HG03039 (cell line): ENCODE data around the gene PHTF1.

Experiments
- ATAC-seq: cut with Tn5 transposase; IDR thresholded peaks from one replicate; pipeline ENCODE4 v1.9.1; 2021; ENCODE audit warnings: mild to moderate bottlenecking, moderate library complexity; ENCODE audit not compliant: unreplicated experiment

Gene PHTF1

DNA sequence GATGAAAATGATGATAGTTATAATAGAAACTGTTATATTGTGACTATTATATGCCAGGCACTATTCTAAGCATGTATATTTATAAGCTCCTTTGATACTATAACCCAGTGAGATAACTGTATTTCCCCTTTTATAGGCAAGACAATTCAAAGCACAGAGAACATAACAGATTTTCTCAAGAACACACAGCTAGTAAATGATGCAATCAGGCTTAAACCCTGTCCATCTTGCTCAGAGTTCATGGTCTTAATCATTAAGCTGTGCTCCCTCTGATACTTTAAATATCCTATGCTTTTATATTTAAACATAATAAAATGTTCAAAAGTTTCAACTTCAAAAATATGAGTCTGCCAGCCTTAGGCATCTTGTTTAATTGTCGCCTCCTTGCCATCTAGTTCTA lies 88.6 kb downstream of the PHTF1 start:
- ATAC-seq = no peak

DNA sequence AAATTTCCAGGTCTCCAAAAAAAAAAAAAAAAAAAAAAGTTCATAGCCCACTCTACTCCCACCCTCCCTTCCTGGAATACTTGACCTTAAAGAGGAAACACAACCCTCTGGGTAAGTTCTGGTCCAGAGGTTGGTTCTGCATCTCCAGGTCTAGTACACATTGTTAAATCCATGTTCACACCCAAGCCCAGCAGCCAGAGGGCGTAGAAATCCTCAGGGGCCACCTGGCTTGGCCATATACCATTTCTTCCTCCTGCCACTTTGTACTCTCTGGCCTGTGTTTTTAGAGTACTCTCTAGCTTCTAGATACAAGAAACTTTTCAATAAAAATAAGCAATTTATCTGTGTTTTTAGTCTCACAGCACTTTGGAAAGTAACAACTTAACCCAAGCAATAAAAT lies 89.3 kb downstream of the PHTF1 start:
- ATAC-seq = no peak

DNA sequence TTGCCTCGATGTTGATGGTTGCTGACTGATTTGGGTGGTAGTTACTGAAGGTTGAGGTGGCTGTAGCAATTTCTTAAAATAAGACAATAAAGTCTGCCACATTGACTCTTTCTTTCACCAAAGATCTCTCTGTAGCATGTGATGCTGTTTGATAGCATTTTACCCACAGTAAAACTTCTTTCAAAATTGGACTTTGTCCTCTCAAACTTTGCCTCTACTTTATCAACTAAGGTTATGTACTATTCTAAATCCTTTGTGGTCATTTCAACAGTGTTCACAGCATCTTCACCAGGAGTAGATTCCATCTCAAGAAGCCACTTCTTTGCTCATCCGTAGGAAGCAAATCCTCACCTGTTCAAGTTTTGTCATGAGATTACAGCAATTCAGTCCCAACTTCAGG lies 93.2 kb downstream of the PHTF1 start:
- no peak for ATAC-seq

DNA sequence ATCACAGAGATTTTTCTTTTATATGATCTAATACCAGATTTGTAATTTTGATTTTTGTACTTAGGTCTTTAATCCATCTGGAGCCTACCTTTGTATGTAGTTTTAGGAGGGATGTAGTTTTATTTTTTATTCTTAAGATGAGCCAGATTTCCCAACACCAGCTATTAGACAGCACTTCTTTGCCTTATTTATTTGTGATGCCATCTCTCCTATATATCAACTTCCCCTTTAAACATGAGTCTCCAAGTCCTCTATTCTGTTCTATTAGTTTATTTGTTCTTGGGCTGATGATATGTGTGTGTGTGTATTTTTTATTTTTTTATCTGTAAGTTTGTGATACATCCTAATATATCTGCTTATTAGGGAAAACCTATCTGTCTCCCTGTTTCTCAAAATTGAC lies 94.2 kb downstream of the PHTF1 start:
- no peak for ATAC-seq

DNA sequence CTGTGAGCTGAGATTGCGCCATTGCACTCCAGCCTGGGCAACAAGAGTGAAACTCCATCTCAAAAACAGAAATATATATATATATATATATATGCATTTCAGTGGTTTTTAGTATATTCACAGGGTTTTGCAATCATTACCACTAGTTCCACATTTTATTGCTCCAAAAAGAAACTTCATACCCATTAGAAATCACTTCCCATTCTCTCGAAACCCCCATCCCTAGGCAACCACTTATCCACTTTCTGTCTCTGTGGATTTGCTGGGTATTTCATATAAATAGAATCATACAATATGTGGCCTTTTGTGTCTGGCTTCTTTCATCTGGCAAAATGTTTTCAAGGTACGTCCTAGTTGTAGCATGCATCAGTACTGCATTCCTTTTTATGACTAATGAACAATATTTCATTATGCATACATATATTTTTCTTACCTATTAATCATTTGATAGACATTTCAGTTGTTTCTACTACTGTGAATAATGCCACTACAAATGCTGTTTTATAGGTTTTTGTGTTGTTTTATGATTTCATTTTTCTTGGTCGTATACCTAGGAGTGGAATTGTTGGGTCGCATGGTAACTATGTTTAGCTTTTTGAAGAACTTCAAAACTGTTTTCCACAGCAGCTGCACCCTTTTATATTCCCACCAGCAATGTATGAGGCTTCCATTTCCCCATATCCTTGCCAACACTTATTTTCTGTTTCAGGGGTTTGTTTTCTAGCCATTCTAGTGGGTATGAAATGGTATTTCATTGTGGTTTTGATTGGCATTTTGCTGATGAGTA lies 95.9 kb downstream of the PHTF1 start:
- ATAC-seq = no peak

DNA sequence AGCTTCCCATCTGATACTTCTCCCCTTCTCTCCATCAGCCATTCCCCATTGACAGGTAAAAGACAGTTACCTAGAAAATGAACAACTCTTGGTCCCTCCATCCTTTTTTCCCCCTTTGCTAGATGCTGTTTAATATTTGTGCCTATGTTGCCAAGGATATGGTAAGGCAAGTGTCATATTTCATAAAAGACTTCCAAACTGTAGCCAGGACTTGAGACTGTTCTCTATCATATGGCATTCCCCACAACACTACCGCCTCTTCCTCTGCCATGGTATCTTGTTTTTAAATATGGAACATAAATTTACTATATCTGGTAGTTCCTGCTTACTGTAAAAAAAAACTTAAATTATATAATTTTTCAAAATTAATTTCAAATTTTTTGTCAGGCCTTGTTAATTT lies 97.2 kb downstream of the PHTF1 start:
- ATAC-seq = no peak

DNA sequence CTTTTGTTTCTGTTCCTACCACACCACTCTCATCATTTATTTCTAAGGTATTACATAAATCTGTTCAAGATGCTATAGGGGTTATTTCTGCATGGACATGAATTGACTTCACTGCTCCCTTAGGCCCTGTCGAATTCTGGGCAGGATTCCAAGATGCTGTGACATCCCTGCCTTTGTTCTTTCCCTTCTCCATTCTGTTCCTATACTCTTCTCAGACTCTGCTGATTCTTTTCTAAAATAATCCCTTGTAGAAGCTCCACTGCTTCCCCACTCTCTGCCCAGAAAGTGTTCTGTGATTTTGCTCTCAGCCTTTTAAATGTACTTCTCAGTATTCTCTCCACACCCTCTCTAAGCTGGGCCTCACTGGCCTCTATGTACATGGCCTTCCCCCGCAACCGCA lies 99.2 kb downstream of the PHTF1 start:
- ATAC-seq = no peak

- no peak for ATAC-seq
These were observed 99.7 kb downstream of the PHTF1 start for GRCh38 chr1:113659556-113659955.

- no peak for ATAC-seq
These were observed 100.3 kb downstream of the PHTF1 start for GRCh38 chr1:113659035-113659434.

DNA sequence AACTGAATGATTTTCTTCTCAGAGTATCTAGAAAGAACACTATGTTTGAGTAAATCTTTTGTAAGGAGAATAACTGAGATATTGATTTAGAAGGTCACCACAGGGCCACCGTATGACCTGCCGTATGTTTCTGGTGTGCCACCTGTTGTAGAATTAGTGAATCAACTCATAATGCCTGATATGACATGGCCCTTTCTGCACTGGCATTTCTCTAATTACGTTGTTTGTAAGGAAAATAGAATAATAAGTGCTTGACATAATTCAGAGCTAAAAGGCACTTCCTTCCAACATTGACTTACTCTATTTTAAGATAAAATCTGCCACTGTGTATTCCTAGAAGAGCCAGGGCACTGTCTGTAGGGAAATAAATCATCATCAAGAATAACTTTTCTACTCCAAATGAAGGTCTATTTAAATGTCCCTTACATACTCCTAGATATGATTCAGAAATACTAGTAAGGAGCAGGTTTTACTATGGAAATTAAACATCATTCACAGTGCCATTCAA lies 101.7 kb downstream of the PHTF1 start:
- ATAC-seq = no peak

DNA sequence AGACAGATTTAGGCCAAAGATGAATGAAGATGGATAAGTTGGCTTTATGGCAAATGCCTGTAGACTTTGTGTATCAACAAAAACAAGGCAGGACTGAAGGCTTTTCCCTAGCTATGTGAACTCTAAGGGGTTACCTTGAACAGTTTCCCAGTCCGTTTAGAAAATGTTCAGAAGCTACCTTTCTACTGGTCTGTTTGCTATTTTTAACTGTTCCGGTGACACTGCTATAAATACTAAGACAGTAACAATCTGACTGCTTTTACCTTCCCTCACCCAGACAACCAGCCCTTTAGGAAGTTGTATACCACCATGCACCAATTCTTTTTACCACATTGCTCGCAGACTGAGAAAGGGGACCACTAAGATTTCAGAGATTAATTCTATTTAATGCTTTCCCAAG lies 102.2 kb downstream of the PHTF1 start:
- no peak for ATAC-seq

DNA sequence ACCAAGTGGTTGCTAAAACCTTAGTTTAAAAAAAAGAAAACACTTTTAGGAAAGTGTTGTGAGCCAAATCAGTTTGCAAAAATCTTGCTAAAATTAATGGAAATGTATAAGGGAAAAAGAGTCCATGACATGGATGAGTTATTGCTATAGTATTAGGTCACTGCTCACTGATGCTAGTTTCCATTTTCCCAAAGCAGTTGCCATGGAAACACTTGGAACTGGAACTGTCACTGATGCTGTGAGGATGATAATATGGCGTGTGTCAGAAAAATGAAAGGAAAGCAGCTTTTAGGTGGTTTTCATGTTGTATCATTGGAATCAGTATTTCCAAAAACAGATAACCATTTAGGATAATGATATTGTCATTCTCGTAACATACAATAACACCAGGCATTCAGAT lies 104.4 kb downstream of the PHTF1 start:
- ATAC-seq = no peak

- ATAC-seq = no peak
These were observed 105.5 kb downstream of the PHTF1 start for GRCh38 chr1:113653741-113654140.

DNA sequence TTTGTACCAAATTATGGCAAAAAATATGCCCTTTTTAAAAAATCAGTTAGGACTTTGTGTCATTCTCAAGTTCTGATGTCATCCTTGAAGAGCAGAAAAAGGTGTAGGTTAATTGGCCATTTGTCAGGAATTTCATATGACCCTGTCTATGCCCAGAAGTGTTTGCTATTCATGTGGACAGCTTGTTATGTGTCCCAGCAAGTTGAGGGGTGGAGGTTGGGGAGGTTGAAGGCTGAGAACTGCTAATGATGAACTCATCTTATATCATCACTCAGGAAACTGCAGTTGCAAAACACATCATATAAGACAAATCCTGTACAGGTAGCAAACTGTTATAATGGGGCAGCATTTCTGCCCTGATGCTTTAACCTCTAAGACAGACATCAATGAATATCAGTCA lies 106.5 kb downstream of the PHTF1 start:
- ATAC-seq = no peak

GRCh38 chr1:113648478-113648877 lies 110.8 kb downstream of the PHTF1 start:
- no peak for ATAC-seq

- ATAC-seq = no peak
These were observed 112.1 kb downstream of the PHTF1 start for GRCh38 chr1:113647164-113647563.
